Upper lobe of right lung (tissue), 1 donor: Measurements from ENCODE around the gene PTPRN2. TPM values are rescaled to one million over a fixed set of nuclear protein-coding genes. Genes with fewer than 3 reads are reported as not detected.
"Not testable (repeated sequence)": the region's sequence is repeated elsewhere in the genome, so short reads cannot be mapped to it uniquely, and the experiment has no call there.

ENCODE experiments used
- ATAC-seq: fragments of 200-7000 bp; cut with Tn5 transposase; one replicate; pipeline ENCODE4 v1.9.1; 2020; ENCODE audit warnings: mild to moderate bottlenecking, moderate library complexity
- DNase-seq: peaks from one replicate; pipeline ENCODE4 v3.0.0-alpha.2; 2020
- H3K27ac ChIP-seq: fragments of 200-600 bp; one replicate; pipeline ENCODE4 v1.8.0; 2022
- H3K27me3 ChIP-seq: fragments of 200-600 bp; one replicate; pipeline ENCODE4 v1.8.0; 2022; ENCODE audit warnings: mild to moderate bottlenecking
- H3K36me3 ChIP-seq: fragments of 200-600 bp; one replicate; pipeline ENCODE4 v1.8.0; 2022
- H3K4me1 ChIP-seq: fragments of 200-600 bp; one replicate; pipeline ENCODE4 v1.8.0; 2022
- H3K4me3 ChIP-seq: fragments of 200-600 bp; one replicate; pipeline ENCODE4 v1.8.0; 2022; ENCODE audit warnings: mild to moderate bottlenecking
- H3K9me3 ChIP-seq: fragments of 200-600 bp; one replicate; pipeline ENCODE4 v1.8.0; 2022
- CTCF ChIP-seq: fragments of 200-600 bp; IDR thresholded peaks from one replicate; pipeline ENCODE4 v1.8.0; 2022; ENCODE audit warnings: antibody characterized with exemption
- intact Hi-C: fragments of 100-400 bp; cut with DNase I; formaldehyde crosslinking; loops from one replicate; pipeline ENCODE4 v1.11.0; 2022
- total RNA-seq: library from RNA; stranded (reverse); fragmentation: NEBNext Ultra II Directional; extraction: Animal tissue kit (Norgen Biotek cat#: 25700); gene quantifications from one replicate; pipeline ENCODE4 v1.2.1, GENCODE V29; 2021
- donor health status: DM: no; HTN: yes; CAD: no; lungs with severe emphysema.

The PTPRN2 gene
- total RNA-seq, 1 donor from 2014 or later: 4.9 TPM

- Histone ChIP-seq H3K9me3 (no peaks in the 10 kb centered on the region), H3K27ac (no peak overlapping the region), H3K4me1 (peaks cover 4% of the 10 kb centered on the region), H3K4me3 (no peak overlapping the region), H3K27me3 (no peaks in the 10 kb centered on the region), H3K36me3 (no peaks in the 10 kb centered on the region)
- DNase-seq (no peak), ATAC-seq (no peak)
- intact Hi-C loops: no loop called here
- no peak for TF ChIP-seq CTCF
Measured at GRCh38 chr7:157849726-157850125, 737.9 kb downstream of the PTPRN2 start.

- ATAC-seq (no peak), DNase-seq (no peak)
- Histone ChIP-seq H3K27ac (no peak overlapping the region), H3K4me1 (peaks cover 4% of the 10 kb centered on the region), H3K9me3 (no peaks in the 10 kb centered on the region), H3K36me3 (no peaks in the 10 kb centered on the region), H3K4me3 (no peak overlapping the region), H3K27me3 (peaks cover 2% of the 10 kb centered on the region)
- no peak for TF ChIP-seq CTCF
- intact Hi-C loops: no loop called here
Measured at GRCh38 chr7:157849341-157849596, 738.4 kb downstream of the PTPRN2 start.

- H3K27me3 ChIP-seq: peaks cover 8% of the 10 kb centered on the region
- H3K4me1 ChIP-seq: peaks cover 4% of the 10 kb centered on the region
- no peaks in the 10 kb centered on the region for H3K9me3 ChIP-seq
- H3K27ac ChIP-seq: no peak overlapping the region
- no peak overlapping the region for H3K4me3 ChIP-seq
- ATAC-seq (no peak), DNase-seq (no peak)
- intact Hi-C loops: no loop called here
- no peak for TF ChIP-seq CTCF
- H3K36me3 ChIP-seq: no peaks in the 10 kb centered on the region
Measured at GRCh38 chr7:157848508-157849340, 738.9 kb downstream of the PTPRN2 start.

GRCh38 chr7:157847756-157848487, 739.7 kb downstream of the PTPRN2 start:
- DNase-seq, ATAC-seq, H3K36me3 ChIP-seq, H3K4me1 ChIP-seq, H3K27me3 ChIP-seq, H3K9me3 ChIP-seq, H3K4me3 ChIP-seq, intact Hi-C loops, H3K27ac ChIP-seq: not testable (repeated sequence)

GRCh38 chr7:157846746-157847145, 740.9 kb downstream of the PTPRN2 start:
- H3K4me1 ChIP-seq, ATAC-seq, H3K27ac ChIP-seq, H3K36me3 ChIP-seq, H3K27me3 ChIP-seq, H3K9me3 ChIP-seq, intact Hi-C loops, H3K4me3 ChIP-seq, DNase-seq: not testable (repeated sequence)

- TF ChIP-seq CTCF: no peak
- Histone ChIP-seq H3K27me3 (peaks cover 8% of the 10 kb centered on the region), H3K4me3 (no peak overlapping the region), H3K27ac (no peak overlapping the region), H3K9me3 (no peaks in the 10 kb centered on the region), H3K4me1 (no peaks in the 10 kb centered on the region), H3K36me3 (no peaks in the 10 kb centered on the region)
- DNase-seq (peak; percentile 23), ATAC-seq (no peak)
- intact Hi-C loops: no loop called here
Measured at GRCh38 chr7:157846271-157846670, 741.4 kb downstream of the PTPRN2 start.
